H1 (cell line): ENCODE measurements around the gene NCAPD3. TPM values are rescaled to one million over a fixed set of nuclear protein-coding genes. Genes with fewer than 3 reads are reported as not detected.

Experiments used
- CTCF ChIA-PET: fragments of 300-600 bp; sonication (Branson Sonifier 250); formaldehyde crosslinking; loops from one replicate; lab custom pipeline; 2021; ENCODE audit not compliant: partially characterized antibody; lab: Charles Lee
- POLR2A ChIA-PET: fragments of 300-600 bp; sonication (Branson Sonifier 250); formaldehyde crosslinking; loops from one replicate; lab custom pipeline; 2021; ENCODE audit warnings: inconsistent platforms; ENCODE audit not compliant: partially characterized antibody; lab: Charles Lee
- DNase-seq, 2 experiments: peaks; one replicate each; pipeline versions ENCODE4 v3.0.0 to v3.0.0-alpha.2; 2010 to 2022; ENCODE audit warnings: low spot score in 2 of 2, low read depth in 1 of 2, mixed read lengths in 1 of 2
- FAIRE-seq: peaks from 2 replicates; lab custom pipeline; 2011; peaks lifted over from hg19 to GRCh38; lab: Jason Lieb, UNC
- H2AFZ ChIP-seq: 2 replicates; pipeline ENCODE4 v1.8.1; 2012; ENCODE audit warnings: low read length, inconsistent platforms
- H2AK5ac ChIP-seq: 2 replicates; pipeline ENCODE4 v1.6.1; 2013; ENCODE audit warnings: low read depth, low read length
- H2BK120ac ChIP-seq: replicated peaks from 2 replicates; pipeline ENCODE3; 2013; ENCODE audit warnings: low read depth, low read length, inconsistent platforms
- H2BK12ac ChIP-seq: 2 replicates; pipeline ENCODE4 v1.6.1; 2013; ENCODE audit warnings: low read depth, low read length
- H2BK15ac ChIP-seq: 2 replicates; pipeline ENCODE4 v1.6.1; 2013; ENCODE audit warnings: low read length
- H2BK20ac ChIP-seq: 2 replicates; pipeline ENCODE4 v1.6.1; 2013; ENCODE audit warnings: low read length
- H2BK5ac ChIP-seq: 2 replicates; pipeline ENCODE4 v1.6.1; 2013; ENCODE audit warnings: low read depth, low read length
- H3K14ac ChIP-seq: 2 replicates; pipeline ENCODE4 v1.6.1; 2013; ENCODE audit warnings: inconsistent platforms; ENCODE audit not compliant: insufficient read length
- H3K18ac ChIP-seq: 2 replicates; pipeline ENCODE4 v1.6.1; 2013; ENCODE audit warnings: low read length; ENCODE audit errors: extremely low read depth
- H3K23ac ChIP-seq: 2 replicates; pipeline ENCODE4 v1.6.1; 2013; ENCODE audit warnings: inconsistent platforms; ENCODE audit not compliant: insufficient read length
- H3K23me2 ChIP-seq: 2 replicates; pipeline ENCODE4 v1.6.1; 2013; ENCODE audit warnings: low read depth, low read length
- H3K27ac ChIP-seq: 2 replicates; pipeline ENCODE4 v1.6.1; 2011; ENCODE audit warnings: low read depth, low read length, inconsistent platforms
- H3K27me3 ChIP-seq, 4 experiments: replicated peaks in 1 of 4; 1 replicate in 1 of 4; 2 replicates in 3 of 4; pipeline versions ENCODE4 v1.6.1 to v1.8.1; 2011 to 2013; ENCODE audit warnings: low read length in 3 of 4, mild to moderate bottlenecking in 3 of 4, inconsistent platforms in 2 of 4, mixed read lengths in 2 of 4, moderate library complexity in 1 of 4; ENCODE audit not compliant: control insufficient read depth in 3 of 4, insufficient read depth in 3 of 4; ENCODE audit errors: extremely low read depth in 1 of 4
- H3K36me3 ChIP-seq, 4 experiments: 2 replicates each; pipeline versions ENCODE4 v1.6.1 to v1.8.1; 2011 to 2013; ENCODE audit warnings: mild to moderate bottlenecking in 4 of 4, low read length in 3 of 4, moderate library complexity in 2 of 4, control low read depth in 1 of 4, inconsistent platforms in 1 of 4; ENCODE audit not compliant: insufficient read depth in 4 of 4, control insufficient read depth in 2 of 4
- H3K4ac ChIP-seq: replicated peaks from 2 replicates; pipeline ENCODE3; 2013; ENCODE audit warnings: low read length, low read depth, mixed read lengths, inconsistent platforms; ENCODE audit not compliant: insufficient read length
- H3K4me1 ChIP-seq, 4 experiments: replicated peaks in 1 of 4; 1 replicate in 1 of 4; 2 replicates in 3 of 4; pipeline versions ENCODE4 v1.6.1 to v1.8.1; 2011 to 2013; ENCODE audit warnings: low read length in 3 of 4, inconsistent platforms in 2 of 4, mixed read lengths in 1 of 4; ENCODE audit not compliant: insufficient read depth in 4 of 4, control insufficient read depth in 3 of 4
- H3K4me2 ChIP-seq, 2 experiments: 2 replicates each; pipeline versions ENCODE4 v1.6.1 to v1.8.1; 2011 to 2013; ENCODE audit warnings: low read depth in 2 of 2, low read length in 2 of 2, control low read depth in 1 of 2, inconsistent platforms in 1 of 2, mild to moderate bottlenecking in 1 of 2; ENCODE audit not compliant: insufficient read depth in 1 of 2
- H3K4me3 ChIP-seq, 4 experiments: fragments of 200-600, 300-600 bp in 1 of 4; sonication (generic), shearing (Covaris generic), sonication (Bioruptor Twin) in 1 of 4; 2 replicates each; pipeline versions ENCODE4 v1.5.1 to v1.8.1; 2011 to 2016; ENCODE audit warnings: low read length in 4 of 4, low read depth in 3 of 4, control low read depth in 2 of 4, inconsistent platforms in 2 of 4, mild to moderate bottlenecking in 2 of 4, mixed read lengths in 1 of 4, moderate library complexity in 1 of 4; ENCODE audit not compliant: insufficient read depth in 2 of 4; ENCODE audit errors: extremely low read depth in 1 of 4
- H3K56ac ChIP-seq: replicated peaks from 2 replicates; pipeline ENCODE3; 2013; ENCODE audit warnings: low read depth, mild to moderate bottlenecking, mixed read lengths, low read length, inconsistent platforms; ENCODE audit not compliant: insufficient read length
- H3K79me1 ChIP-seq: 2 replicates; pipeline ENCODE4 v1.6.1; 2013; ENCODE audit warnings: low read depth, low read length, control low read depth
- H3K79me2 ChIP-seq, 2 experiments: 2 replicates each; pipeline versions ENCODE4 v1.6.1 to v1.8.1; 2012 to 2013; ENCODE audit warnings: low read length in 2 of 2, mild to moderate bottlenecking in 2 of 2, inconsistent platforms in 1 of 2; ENCODE audit not compliant: insufficient read depth in 2 of 2, control insufficient read depth in 1 of 2
- H3K9ac ChIP-seq, 4 experiments: replicated peaks in 1 of 4; 1 replicate in 1 of 4; 2 replicates in 3 of 4; pipeline versions ENCODE4 v1.6.1 to v1.8.1; 2011 to 2013; ENCODE audit warnings: low read depth in 3 of 4, low read length in 3 of 4, control low read depth in 2 of 4, mild to moderate bottlenecking in 2 of 4, moderate library complexity in 2 of 4, inconsistent platforms in 1 of 4; ENCODE audit errors: extremely low read depth in 1 of 4
- H3K9me3 ChIP-seq, 2 experiments: 2 replicates each; pipeline versions ENCODE4 v1.6.1 to v1.8.1; 2012 to 2013; ENCODE audit warnings: mild to moderate bottlenecking in 2 of 2, moderate library complexity in 2 of 2, control low read depth in 1 of 2, inconsistent platforms in 1 of 2, low read depth in 1 of 2, low read length in 1 of 2, mixed read lengths in 1 of 2; ENCODE audit not compliant: insufficient read depth in 2 of 2
- H4K20me1 ChIP-seq, 2 experiments: replicated peaks in 1 of 2; 2 replicates each; pipeline versions ENCODE3 to v1.8.1; 2011 to 2013; ENCODE audit warnings: inconsistent platforms in 2 of 2, low read length in 2 of 2, mild to moderate bottlenecking in 1 of 2; ENCODE audit not compliant: insufficient read depth in 2 of 2, control insufficient read depth in 1 of 2
- H4K5ac ChIP-seq: 2 replicates; pipeline ENCODE4 v1.6.1; 2013; ENCODE audit warnings: low read length, low read depth, mixed read lengths, inconsistent platforms; ENCODE audit not compliant: insufficient read length
- H4K8ac ChIP-seq: 2 replicates; pipeline ENCODE4 v1.8.0; 2013; ENCODE audit warnings: mild to moderate bottlenecking, moderate library complexity, low read length, inconsistent platforms; ENCODE audit not compliant: insufficient read depth; ENCODE audit errors: extremely low read depth
- H4K91ac ChIP-seq: replicated peaks from 2 replicates; pipeline ENCODE3; 2013; ENCODE audit warnings: low read length, mixed read lengths, inconsistent platforms; ENCODE audit not compliant: insufficient read length
- SIRT6 ChIP-seq: IDR thresholded peaks from one replicate; pipeline ENCODE4 v1.7.1; 2012; ENCODE audit warnings: low read length, inconsistent platforms
- WGBS, 2 experiments: shearing (Covaris generic) in 1 of 2; methylation state at CpG; one replicate each; pipeline versions ENCODE4 v1.1.6 to v1.1.7; 2013 to 2015; ENCODE audit warnings: low lambda C conversion rate in 2 of 2, mixed read lengths in 2 of 2, inconsistent platforms in 1 of 2, low coverage in 1 of 2, missing lambda C conversion rate in 1 of 2; ENCODE audit not compliant: insufficient replicate concordance in 2 of 2, insufficient coverage in 1 of 2, insufficient read length in 1 of 2; ENCODE audit errors: extremely low coverage in 1 of 2, missing lambda C conversion rate in 1 of 2; 5-methylcytosine and 5-hydroxymethylcytosine counted together
- polyA plus RNA-seq, 7 experiments: library from polyadenylated mRNA; depleted of rRNA in 3 of 7; stranded (reverse) in 5 of 7; unstranded in 2 of 7; fragments of >200 nt in 5 of 7; fragments of 200-250 nt in 2 of 7; gene quantifications; 1 replicate in 5 of 7; 2 replicates in 1 of 7; 4 replicates in 1 of 7; pipeline versions ENCODE4 v1.2.1 to v1.2.3, GENCODE V29; 2011 to 2013; ENCODE audit warnings: missing spikeins in 2 of 7, mixed read lengths in 2 of 7
- total RNA-seq: library from RNA; stranded (reverse); fragmentation: NEBNext Ultra II Directional; extraction: Animal tissue kit (Norgen Biotek cat#: 25700); gene quantifications from 2 replicates; pipeline ENCODE4 v1.2.1, GENCODE V29; 2021
- TF ChIP-seq, protein P1 (sequence below): IDR thresholded peaks from 2 replicates; pipeline ENCODE4 v1.6.1; 2012; ENCODE audit warnings: inconsistent platforms

The NCAPD3 gene
- total and polyA plus RNA-seq, 2 of the 8 experiments (the other 6 are each of a cell fraction or from before 2014, with no cell fraction given) = 26.5 to 55.2 TPM

DNA sequence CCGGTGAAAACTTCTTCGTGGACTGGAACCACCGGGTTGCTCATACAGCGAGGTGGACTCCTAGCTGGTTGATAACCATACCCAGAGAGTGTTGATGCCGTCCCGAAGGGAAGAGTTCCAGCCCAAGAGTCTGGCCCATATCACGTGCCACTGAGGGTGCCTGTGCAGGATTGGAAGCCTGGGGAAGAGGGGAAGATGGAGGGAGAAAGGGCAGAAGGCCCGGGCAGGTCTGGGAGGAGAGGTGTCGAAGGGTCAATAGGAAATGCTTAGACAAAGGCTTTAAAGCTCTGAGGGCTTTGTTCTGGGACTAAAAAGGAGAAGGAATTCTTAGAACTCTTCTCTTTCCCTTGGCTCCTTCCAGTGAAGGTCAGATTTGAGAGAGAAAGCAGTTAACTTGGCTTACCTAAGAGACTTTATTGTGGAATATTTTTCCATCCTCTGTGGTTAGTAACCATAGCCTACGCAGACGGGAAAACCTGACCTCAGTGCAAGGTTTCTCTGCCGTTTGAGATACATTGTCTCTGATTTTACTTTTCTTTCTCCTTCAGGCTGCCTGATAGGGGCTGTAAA lies 84.4 kb downstream of the NCAPD3 start:
- Histone ChIP-seq H3K23ac (no peak overlapping the region), H4K8ac (no peak overlapping the region), H3K79me2 (no peaks in the 10 kb centered on the region), H2AK5ac (no peak overlapping the region), H3K18ac (no peak overlapping the region), H3K4me3 (no peak overlapping the region), H3K79me1 (no peaks in the 10 kb centered on the region; the same call in 1 of the 2 replicates), H3K56ac (no peak overlapping the region), H2AFZ (no peak overlapping the region), H2BK20ac (no peak overlapping the region), H3K9ac (no peak overlapping the region), H3K4me1 (no peaks in the 10 kb centered on the region), H3K4me2 (no peak overlapping the region), H4K20me1 (no peaks in the 10 kb centered on the region), H4K91ac (no peak overlapping the region), H2BK15ac (peak overlapping the region; percentile 81; the same call in 1 of the 2 replicates), H4K5ac (no peak overlapping the region), H3K14ac (no peak overlapping the region), H3K36me3 (peaks cover 0 to 30% (median 7%) of the 10 kb centered on the region in 4 experiments; a peak in 5 of 8 replicates), H2BK5ac (no peak overlapping the region), H3K27ac (no peak overlapping the region), H3K4ac (no peak overlapping the region), H3K23me2 (no peaks in the 10 kb centered on the region), H3K9me3 (peaks cover 26 to 27% of the 10 kb centered on the region in 2 experiments), H2BK120ac (no peak overlapping the region), H2BK12ac (no peak overlapping the region), H3K27me3 (no peaks in the 10 kb centered on the region)
- no peak for FAIRE-seq
- DNase-seq = no peak
- POLR2A ChIA-PET = no interaction called here
- no peak for TF ChIP-seq SIRT6
- TF ChIP-seq, protein P1, sequence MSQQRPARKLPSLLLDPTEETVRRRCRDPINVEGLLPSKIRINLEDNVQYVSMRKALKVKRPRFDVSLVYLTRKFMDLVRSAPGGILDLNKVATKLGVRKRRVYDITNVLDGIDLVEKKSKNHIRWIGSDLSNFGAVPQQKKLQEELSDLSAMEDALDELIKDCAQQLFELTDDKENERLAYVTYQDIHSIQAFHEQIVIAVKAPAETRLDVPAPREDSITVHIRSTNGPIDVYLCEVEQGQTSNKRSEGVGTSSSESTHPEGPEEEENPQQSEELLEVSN = peak; percentile 32
- CTCF ChIA-PET = interaction anchor here (0.6 to 3.1 kb wide), 21 partner anchors 13 to 239 kb away, joined by 3 to 41 read pairs (median 4); no protein-coding TSS in a partner anchor
- WGBS, 2 experiments = 79% methylated on average over 12 of the region's 12 CpGs; no CpG with 5 or more reads in 1 of the 2 experiments
